ENCODE measurements around the gene ALS2CL.

DNA sequence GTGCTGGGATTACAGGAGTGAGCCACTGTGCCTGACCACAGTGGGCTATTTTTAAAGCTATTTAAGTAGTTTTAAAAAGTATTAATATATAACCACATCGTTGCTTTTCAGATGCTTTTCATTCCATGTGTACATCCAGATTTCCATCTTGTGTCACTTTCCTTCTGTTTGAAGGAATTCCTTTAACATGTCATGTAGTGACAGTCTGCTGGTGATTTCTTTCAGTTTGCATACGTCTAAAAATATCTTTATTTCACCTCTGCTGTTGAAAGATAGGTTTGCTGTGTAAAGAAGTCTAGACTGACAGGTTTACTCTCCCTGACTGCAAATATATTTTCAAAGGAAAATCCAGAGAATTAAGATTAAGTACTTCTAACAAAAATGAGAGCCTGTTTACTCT is 68.9 kb downstream of the ALS2CL start:
- TF ChIP-seq, protein P1, sequence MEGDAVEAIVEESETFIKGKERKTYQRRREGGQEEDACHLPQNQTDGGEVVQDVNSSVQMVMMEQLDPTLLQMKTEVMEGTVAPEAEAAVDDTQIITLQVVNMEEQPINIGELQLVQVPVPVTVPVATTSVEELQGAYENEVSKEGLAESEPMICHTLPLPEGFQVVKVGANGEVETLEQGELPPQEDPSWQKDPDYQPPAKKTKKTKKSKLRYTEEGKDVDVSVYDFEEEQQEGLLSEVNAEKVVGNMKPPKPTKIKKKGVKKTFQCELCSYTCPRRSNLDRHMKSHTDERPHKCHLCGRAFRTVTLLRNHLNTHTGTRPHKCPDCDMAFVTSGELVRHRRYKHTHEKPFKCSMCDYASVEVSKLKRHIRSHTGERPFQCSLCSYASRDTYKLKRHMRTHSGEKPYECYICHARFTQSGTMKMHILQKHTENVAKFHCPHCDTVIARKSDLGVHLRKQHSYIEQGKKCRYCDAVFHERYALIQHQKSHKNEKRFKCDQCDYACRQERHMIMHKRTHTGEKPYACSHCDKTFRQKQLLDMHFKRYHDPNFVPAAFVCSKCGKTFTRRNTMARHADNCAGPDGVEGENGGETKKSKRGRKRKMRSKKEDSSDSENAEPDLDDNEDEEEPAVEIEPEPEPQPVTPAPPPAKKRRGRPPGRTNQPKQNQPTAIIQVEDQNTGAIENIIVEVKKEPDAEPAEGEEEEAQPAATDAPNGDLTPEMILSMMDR (IDR thresholded peaks at IDR 0.05), result no peak
- no peak for TF ChIP-seq POLR2A (IDR thresholded peaks at IDR 0.05)

Data from ovary (tissue), 3 donors.